Fibroblast of upper back skin (primary cell): ENCODE measurements around the gene ABCB8.
"Not testable (repeated sequence)": the region's sequence is repeated elsewhere in the genome, so short reads cannot be mapped to it uniquely, and the experiment has no call there.

Experiments
- DNase-seq: peaks from one replicate; pipeline ENCODE4 v3.0.0-alpha.2; 2013

Gene ABCB8

DNA sequence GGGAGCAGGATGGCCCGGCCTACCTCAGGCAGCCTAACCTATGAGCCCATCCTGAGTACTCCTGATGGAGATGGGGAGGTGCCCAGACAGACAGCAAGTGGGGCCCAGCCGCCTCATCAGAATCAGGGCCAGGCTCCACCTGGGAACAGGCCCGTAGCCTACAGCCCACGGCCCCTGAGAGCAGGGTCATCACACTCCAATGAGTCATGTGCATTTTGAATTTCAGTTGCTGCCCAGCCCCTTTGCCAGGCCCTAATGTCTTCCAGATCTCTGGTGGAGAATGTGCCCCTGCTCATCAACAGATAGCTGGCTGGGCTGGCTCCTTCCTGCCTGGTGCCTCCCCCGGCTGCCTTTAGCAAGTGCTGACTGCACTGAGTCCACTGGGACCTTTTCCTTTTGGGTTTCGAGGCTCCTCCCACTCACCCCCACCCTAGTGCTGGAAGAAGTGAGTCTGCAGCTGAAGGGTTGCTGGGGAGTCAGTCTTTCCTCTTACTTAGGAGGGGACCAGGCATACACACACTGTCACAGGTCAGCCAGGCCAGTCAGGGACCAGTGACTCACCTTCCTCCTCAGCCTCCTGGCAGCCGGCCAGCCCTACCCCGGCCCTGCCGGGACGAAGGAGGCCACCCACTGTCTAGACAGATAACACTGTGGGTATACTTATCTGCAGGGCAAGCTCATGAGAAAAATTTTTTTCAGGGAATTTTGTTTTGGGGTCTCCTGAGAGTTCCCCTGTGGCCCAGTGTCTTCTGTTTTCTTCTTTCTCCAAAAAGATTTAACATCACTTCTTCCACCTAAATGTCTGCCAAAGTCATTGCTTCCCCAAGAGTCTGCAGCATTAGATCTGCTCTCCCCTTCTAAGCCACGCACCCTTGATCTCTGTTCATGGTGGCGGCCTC, 10.9 kb downstream of the ABCB8 start:
- DNase-seq: peak; percentile 92

DNA sequence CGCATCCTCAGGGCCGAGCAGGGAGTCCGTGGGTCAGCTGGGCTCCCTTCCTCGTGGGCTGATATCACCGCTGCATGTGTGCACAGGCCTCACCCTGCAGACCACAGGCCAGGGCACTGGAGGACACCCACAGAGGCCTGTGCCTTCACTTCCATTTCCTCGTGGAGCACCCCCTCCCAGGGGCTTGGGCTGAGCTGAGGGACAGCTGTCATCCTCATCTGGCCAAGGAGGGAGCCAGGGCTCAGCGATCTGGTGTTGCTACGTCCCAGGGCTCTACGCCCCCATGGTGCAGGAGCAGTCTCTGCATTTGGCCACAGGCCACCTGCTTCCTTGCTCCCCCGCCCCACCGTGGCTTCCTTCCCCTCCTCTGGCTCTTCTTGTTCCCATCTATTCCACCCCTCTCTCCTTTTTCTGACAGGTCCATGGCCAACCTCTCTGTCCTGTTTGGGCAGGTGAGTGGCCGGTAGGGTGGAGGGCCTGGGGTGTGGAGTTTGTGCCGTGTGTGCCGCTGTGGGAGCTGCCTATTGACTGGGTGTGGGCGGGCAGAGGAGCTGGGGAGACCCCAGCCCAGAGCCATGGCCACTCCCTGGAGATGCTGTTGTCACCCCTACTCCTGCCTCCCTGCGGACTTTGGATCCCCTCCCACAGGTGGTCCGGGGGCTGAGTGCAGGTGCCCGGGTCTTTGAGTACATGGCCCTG, 11.7 kb downstream of the ABCB8 start:
- DNase-seq: no peak

DNA sequence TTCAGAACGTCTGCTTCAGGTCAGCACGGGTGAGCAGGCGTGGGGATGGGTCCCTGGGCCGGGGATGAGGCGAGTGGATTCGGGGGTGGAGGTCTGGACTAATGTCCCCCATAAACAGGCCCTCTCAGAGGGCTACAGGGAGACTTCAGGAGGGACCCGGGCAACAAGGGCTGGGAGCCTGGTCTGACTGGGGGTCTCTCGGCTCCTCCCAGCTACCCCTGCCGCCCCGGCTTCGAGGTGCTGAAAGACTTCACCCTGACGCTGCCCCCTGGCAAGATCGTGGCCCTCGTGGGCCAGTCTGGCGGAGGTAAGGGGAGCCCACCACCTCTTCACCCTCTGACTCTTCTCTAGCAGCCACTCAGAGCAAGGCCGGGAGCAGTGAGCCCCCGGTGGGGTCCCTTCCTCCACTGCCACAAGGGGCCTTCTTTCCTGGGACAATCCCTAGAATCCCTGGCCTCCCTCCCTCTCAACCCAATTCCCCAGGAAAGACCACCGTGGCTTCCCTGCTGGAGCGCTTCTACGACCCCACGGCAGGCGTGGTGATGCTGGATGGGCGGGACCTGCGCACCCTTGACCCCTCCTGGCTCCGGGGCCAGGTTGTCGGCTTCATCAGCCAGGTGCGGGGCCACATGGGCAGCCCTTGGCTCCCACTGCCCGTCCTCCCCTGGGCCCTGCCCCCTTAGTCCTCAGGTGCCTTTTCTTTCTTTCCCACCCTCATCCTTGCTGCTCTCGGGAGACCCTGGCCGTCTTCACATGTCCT, 12.5 kb downstream of the ABCB8 start:
- DNase-seq: no peak

DNA sequence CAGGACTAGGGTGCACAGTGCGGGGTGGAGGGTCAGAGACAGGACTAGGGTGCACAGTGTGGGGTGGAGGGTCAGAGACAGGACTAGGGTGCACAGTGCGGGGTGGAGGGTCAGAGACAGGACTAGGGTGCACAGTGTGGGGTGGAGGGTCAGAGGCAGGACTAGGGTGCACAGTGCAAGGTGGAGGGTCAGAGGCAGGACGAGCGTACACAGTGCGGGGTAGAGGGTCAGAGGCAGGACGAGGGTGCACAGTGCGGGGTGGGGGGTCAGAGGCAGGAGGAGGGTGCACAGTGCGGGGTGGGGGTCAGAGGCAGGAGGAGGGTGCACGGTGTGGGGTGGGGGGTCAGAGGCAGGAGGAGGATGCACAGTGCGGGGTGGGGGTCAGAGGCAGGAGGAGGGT, 15.2 kb downstream of the ABCB8 start:
- not testable (repeated sequence) for DNase-seq

DNA sequence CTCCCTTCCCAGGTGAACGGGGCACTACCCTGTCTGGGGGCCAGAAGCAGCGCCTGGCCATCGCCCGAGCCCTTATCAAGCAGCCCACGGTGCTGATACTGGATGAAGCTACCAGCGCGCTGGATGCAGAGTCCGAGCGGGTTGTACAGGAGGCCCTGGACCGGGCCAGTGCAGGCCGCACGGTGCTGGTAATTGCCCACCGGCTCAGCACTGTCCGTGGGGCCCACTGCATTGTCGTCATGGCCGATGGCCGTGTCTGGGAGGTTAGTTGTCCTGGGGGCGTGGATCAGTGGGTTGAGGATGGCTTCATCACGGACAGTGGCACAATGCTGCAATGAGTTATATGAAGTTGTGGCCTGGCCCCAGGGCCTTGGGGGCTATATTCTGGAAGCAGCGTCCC, 15.7 kb downstream of the ABCB8 start:
- DNase-seq: no peak

DNA sequence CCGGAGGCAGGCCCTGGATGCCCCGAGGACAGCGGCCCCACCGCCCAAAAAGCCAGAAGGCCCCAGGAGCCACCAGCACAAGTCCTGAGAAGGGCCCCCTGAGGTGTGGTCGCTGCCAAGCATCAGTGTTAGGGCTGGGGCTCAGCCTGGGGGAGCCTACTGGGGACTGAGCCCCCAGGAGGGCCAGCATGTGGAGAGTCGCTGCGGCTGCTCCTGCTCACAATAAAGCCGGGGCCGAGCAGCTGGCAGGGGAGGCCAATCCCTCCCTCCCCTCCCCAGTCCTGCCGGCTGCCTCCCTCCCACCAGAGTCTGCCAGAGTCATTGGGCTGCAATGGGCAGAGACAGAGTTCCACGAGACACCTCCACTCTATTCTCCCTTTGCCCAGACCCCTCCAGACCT, 17.0 kb downstream of the ABCB8 start:
- no peak for DNase-seq

DNA sequence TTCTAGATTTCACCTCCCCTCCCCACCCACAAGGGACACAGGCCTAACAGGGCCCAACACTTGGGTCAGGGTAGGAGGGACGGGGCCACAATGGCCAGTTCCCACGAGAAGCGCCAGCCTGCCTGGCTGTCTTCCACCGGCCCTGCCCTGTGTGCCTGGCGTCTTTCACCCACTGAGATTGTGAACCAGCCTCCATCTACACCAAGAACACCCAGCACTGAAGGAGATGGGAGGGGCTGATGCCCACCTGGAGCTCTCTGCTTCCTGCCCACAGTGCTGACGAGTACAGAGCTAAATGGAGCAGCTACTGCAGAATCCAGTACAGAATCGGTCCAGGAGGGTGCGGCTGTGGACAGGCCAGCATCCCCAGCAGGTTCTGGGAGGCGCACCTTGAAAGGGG, 17.7 kb downstream of the ABCB8 start:
- no peak for DNase-seq

DNA sequence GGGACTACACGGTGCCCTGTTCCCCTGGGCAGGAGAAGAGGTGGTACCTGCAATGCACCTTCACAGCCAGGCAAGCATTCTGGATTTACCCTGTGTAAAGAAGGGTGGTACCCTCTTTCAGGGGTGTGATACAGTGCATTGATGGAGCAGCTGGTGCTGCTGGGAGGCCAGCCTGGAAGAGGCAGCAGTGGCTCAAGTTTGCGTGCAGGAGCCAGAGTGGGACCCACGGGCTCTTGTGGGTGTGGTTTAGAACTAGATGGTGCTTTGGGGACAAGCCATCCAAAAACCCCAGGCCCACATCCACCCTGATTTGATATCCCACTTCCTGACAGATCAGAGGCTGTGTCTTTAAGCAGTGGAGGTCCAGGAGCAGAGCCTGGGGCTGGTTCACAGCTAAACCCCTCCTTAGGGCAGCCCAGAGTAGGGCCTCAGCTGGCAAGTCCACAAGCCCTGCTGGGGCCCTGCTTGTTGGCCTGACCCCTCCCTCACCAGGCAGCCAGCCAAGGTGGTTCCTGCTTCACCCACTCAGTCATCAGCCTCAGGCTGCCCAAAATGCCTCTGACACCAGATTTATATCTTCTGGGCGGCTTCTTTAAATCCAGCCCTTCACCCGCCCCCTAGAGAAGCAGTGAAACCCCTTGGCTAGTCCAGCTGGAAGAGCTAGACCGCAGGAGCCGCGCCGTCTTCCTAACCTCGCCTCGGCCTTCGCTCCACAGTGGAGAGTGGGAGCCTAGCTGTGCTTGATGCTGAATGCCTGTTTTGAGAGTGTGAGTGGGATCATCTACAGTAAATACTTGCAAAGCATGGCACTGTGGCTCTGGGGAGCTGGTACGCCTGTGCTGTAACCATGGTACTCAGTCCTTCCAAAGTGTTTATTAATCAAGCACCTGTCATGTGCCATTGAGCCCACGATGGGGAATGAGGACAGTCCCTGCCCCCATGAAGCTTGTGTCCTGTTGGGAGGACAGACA, 18.6 kb downstream of the ABCB8 start:
- DNase-seq: peak; percentile 74

DNA sequence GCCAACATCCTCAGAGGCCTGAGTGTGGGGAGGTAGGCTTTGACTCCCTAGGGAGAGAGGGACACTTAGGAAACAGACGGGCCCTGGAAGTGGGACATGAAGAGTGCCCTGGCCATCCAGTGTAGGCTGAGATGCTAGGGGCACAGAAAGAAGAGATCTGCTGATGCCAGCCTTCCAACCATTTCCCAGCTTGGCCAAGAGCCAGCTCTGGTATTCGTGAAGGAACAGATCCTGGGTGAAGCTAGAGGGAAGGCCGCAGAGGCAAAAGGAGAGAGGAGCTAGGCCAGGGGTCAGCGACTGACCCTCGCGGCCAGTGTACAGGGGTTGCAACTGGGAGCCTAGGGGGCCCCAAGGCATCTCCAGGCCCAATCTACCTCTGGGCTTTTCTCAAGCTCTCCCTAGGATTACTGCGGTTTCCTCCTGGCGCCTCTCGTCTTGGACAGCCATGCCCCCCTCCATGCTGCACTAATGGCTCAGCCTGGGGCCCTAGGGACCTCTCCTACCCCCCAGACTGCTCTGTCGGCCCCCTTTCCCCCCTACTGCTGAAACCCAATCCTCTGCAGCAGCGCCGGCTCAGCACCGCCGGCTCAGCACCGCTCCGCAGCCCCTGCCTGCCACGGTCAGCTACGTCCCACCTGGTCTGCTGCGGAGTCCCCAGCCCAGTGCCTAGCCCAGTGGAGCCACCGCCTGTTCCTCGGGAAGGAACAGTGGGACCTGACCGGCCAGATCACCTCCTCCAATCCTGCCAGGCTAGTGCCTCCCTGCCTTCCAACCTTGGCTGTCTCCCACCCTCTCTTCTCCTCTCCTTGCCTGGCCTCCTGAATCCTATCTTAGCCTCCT, 19.9 kb downstream of the ABCB8 start, which contains the start of gene ASIC3:
Gene ASIC3, plus strand, starts transcription at position 556 of the 840 bp plus-strand sequence. CDS start 355 bp downstream, outside the sequence.
- DNase-seq: no peak

DNA sequence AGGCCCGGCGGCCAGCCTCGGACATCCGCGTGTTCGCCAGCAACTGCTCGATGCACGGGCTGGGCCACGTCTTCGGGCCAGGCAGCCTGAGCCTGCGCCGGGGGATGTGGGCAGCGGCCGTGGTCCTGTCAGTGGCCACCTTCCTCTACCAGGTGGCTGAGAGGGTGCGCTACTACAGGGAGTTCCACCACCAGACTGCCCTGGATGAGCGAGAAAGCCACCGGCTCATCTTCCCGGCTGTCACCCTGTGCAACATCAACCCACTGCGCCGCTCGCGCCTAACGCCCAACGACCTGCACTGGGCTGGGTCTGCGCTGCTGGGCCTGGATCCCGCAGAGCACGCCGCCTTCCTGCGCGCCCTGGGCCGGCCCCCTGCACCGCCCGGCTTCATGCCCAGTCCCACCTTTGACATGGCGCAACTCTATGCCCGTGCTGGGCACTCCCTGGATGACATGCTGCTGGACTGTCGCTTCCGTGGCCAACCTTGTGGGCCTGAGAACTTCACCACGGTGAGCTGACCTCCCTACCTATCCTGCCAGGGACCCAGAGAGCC, 20.7 kb downstream of the ABCB8 start:
- no peak for DNase-seq

DNA sequence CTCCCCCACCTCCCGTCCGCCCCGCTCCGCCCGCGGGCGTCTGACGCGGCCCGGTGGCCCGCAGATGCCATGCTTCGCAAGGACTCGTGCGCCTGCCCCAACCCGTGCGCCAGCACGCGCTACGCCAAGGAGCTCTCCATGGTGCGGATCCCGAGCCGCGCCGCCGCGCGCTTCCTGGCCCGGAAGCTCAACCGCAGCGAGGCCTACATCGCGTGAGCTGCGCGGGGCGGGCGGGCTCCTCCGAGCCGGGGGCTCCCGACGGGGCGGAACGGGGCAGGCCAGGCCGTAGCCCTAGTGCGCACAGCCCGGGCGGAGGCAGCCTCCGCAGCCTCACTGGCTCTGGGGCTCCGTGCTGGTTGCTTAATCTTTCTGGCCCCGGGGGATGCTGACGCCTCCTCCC, 22.9 kb downstream of the ABCB8 start:
- peak; percentile 60 for DNase-seq

DNA sequence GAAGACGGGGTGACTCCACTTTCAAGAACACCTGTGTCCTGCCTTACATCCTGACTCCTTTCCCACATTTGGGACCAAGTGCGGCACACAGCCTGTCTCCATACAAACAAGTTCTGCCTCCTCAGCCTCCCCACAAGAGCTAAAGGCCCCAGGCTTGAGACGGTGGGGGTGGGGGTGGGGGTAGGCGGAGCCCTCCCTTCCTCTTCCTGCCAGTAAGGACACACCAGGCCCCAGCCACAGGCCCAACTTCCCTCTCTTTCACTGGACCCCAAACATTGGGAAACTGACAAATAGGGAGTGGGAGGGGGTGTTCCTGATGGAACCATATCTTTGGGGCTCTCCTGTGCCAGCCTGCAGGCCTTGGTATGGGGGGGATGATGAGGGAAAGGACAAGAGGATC, 24.8 kb downstream of the ABCB8 start:
- no peak for DNase-seq

DNA sequence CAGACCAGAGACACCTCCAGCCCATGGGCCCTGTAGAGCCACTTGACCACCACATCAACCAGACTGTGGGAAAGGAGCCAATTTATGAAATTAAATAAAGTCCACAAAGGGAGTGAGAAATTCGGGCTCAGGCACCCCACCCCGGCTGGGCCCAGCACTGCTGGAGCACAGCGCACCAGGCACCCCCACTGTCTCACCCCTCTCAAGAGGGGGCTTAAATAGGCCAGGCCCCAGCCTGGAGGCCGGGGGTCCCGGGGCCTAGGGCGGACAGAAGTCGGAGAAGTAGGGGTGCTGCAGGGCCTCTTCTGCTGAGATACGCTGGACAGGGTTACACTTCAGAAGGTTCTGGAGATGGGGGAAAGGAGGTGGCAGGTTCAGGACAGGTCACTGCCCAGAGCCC, 25.5 kb downstream of the ABCB8 start:
- no peak for DNase-seq

DNA sequence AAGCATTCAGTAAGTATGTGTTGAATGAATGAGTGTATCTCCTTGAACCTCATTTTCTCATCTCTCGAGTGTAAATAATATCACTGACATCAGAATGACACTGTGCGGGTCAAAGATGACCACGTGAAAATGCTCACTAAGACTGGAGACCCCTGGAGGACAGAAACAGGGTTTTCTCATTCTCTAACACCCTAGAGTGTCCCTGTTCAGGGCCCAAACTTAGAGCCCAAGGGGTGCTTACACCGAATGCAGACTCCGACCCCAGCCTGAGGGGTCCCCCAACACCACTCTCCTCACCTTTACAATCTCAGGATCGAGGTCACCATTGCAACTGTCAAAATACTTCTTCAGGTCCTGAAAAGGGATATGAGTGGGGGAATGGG, 28.0 kb downstream of the ABCB8 start:
- DNase-seq: no peak

DNA sequence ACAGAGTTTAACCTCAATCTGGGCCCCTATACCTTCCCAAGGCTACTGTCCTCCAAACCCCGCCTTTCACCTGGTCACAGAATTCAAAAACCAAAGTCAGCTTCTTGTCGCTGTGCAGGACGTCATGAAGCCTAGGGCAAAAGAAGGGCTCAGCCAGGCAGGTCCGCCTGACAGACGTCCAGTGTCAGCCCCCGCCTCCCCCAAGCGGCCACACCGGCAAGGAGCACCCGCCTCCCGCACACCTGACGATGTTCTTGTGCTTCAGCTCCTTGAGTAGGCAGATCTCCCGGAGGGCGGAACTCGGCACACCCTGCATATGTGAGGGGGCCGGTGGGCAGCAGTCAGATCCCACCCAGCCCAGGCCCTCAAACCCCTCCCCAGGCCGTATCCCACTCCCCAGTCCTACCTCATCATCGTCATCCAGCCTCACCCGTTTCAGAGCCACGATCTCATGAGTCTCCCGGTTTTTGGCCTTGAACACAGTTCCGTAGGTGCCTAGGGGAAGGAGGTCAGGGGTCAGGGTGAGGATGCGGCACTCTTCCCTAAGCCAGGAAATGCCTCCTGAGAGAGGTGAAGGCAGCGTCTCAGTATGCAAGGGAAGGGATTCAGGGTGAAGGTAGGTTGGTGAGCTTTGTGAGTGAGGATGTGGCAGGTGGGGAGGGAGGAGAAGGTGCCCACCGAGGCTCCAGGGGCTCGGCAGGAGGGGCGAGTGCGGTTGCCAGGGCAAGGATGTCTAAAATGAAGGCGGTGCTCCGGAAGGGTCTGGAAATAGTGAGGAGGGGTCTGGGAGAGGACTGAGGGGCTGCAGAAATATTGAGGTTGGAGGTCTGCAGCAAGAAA, 28.6 kb downstream of the ABCB8 start:
- DNase-seq: no peak

DNA sequence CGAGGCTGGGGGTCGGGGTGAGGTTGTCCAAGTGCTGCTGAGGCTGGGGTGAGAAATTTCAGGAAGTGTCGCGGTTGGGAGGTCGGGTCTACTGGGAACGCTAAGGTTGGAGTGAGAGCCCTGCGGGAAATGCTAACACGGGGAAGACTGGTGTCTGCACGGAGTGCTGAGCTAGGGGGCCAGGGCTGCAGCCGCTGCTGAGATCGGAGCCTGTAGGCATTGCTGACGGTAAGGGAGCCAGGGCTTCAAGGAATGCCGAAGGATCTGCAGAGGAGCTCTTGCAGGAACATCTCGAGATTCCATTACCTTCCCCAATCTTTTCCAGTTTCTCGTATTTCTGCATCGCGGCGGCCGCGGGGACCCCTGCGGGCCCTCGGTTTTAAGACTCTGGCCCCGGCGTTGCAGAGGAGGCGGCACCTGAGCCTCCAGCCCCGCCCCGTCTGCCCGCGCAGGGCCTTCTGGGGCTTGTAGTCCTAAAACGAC, 29.3 kb downstream of the ABCB8 start, which contains the start of gene CDK5:
Gene CDK5, minus strand, starts transcription at position 392 of the 483 bp plus-strand sequence. Its CDS starts 49 bp downstream, at position 343.
- no peak for DNase-seq

DNA sequence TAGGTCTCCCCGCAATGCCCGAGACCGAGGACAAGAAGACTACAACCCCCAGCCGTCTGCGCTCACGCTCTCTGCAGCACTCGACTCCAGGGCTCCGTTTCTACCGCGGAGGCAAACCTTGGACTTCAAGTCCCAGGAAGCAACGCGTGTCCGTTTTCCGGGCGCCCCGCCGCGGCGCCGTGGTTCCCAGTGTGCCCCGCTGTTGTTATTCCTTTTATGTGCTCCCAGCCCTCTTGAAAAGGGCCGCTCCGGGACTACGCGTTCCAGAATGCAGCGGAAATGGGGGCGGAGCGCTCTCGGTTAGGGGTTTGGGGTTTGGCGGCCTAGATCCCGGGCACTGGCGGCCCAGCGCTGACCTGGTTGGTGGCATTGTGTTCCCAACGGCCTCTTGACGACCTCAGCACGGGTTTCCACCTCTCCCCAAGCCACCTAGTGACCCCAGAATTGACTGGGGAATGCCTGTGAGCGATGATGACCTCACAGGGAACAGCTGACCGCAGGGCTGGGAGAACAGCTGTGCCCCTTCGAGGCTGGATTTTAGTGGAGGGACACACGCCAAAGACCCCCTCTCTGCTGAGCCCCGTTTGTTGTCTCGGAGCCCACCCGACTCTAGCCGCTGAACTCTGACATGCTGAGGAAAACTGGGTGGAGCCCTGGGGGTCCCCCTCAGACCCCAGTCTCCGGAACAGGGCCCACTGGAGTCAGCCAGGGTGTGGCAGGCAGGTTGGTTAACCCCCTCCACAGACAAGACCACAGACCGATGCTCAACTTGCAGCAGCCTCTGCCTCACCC, 29.9 kb downstream of the ABCB8 start:
- DNase-seq: peak; percentile 100

DNA sequence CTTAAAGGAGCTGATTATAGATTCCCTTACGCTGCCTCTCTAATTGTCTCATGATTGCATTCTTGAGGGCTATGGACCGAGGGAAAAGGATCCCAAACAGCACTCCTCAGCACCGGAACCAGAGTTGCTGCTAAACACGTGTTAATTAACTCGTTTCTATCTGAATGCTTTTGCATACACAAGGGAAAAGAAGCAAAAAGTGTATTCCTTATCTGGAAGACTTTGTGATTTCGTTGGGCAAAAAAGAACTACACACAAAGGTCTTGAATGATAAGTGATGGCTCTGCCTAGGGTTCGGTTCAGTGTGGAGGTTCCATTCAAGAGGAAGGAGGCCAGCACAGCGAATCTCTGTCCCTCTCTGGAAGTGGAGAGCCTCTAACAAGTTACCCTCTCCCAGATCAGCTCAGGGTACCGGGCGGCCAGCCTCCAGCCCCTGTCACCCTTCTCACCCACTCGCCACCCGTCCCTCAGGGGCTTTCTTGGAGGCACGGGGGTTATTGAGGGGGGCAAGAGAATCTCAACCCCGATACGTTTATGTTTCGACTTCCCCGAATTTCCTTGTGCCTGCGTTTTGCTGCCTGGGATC, 30.6 kb downstream of the ABCB8 start:
- no peak for DNase-seq
